ENCODE data around the gene RNPEPL1.
"Not testable (repeated sequence)": the region's sequence is repeated elsewhere in the genome, so short reads cannot be mapped to it uniquely, and the experiment has no call there.

RNPEPL1 gene

DNA sequence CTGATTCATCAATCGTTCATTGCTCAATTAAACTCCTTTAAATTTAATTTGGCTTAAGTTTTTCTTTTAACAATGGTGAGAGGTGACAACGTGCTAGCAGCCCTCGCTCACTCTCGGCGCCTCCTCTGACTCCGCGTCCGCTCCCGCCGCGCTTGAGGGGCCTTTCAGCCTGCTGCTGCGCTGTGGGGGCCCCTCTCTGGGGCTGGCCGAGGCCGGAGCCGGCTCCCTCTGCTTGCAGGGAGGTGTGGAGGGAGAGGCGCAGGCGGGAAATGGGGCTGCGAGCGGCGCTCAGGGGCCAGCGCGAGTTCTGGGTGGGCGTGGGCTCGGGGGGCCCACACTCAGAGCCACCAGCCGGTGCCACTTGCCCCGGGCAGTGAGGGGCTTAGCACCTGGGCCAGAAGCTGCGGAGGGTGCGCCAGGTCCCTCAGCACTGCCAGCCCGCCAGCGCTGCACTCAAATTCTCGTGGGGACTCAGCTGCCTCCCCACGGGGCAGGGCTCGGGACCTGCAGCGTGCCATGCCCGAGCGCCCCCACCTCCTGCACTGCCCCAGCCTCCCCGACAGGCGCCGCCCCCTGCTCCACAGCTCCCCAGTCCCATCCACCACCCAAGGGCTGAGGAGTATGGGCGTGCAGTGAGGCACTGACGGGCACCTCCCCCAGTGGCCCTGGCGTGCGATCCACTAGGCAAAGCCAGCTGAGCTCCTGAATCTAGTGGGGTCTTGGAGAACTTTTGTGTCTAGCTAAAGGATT is 30.1 kb upstream of the RNPEPL1 start:
- no peak for FAIRE-seq
- no peak for DNase-seq (ENCODE audit: extremely low spot score, insufficient read length, low read depth)

- DNase-seq (ENCODE audit: extremely low spot score, insufficient read length, low read depth); FAIRE-seq: not testable (repeated sequence)
Observed at GRCh38 chr2:240539101-240539500, 29.2 kb upstream of the RNPEPL1 start.

DNA sequence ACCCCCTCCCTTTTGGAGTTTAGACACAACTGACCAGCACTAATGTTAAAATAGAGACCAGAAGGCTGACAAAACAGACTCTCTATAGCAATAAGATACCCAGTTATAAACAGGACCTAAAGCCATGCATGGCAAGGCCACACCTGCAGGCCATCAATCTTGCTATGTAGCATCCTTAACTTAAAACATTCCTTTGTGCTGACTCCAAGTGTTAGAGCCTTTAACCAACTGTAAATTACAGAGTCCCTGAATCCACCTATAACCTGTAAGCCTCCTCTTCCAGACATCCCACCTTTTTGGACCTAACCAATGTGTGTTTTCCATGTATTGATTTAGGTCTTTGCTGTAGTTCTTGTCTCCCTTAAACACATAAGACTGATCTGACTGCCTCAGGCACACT is 28.4 kb upstream of the RNPEPL1 start:
- DNase-seq (ENCODE audit: extremely low spot score, insufficient read length, low read depth) (no peak), FAIRE-seq (no peak)

GRCh38 chr2:240551288-240551687 is 17.0 kb upstream of the RNPEPL1 start:
- DNase-seq (ENCODE audit: extremely low spot score, insufficient read length, low read depth) = no peak
- no peak for FAIRE-seq

DNA sequence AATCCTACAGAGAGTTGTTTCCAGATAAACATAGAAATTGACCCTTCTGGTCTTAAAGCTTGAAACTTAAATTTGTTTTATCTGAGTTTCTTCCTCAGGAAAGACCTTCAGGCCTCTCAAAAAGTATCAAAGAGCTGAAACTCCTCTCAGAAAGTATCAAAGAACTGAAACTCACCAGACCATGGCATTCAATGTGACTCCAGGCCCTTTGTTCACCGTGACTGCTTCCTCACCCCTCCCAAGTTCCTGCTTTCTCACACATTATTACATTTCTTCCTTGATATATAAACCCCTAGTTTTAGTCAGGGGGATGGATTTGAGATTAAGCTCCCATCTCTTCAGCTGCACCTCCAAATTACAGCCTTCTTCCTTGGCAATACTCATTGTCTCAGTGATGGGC is 16.5 kb upstream of the RNPEPL1 start:
- FAIRE-seq (peak; percentile 36), DNase-seq (ENCODE audit: extremely low spot score, insufficient read length, low read depth) (no peak)

DNA sequence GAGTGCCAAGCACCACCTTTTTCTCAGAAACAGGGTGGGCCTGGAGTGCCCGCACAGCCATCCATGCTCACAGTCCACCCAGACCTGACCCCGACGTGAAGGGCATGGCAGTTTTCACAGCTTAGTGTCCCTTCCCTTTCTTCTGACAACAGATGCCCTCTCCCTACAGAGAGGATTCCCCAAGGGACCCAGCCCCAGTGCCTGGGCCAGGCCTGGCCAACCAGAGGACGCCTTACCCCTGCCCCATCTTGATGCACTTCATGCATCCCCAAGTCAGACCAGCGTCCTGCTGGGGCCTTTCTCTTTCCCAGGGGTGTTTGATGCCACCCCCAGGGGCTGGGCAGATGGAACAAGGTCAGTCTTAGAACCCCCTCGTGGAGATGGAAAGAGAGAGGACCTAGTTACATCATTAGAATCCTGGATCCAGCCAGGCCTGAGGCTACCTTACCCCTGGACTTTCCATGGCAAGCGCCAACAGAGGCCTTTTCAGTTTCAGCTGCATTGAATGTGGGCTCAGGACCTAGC is 14.3 kb upstream of the RNPEPL1 start:
- DNase-seq (ENCODE audit: extremely low spot score, insufficient read length, low read depth) (no peak), FAIRE-seq (no peak)

GRCh38 chr2:240554767-240555493 is 13.4 kb upstream of the RNPEPL1 start:
- no peak for FAIRE-seq
- DNase-seq (ENCODE audit: extremely low spot score, insufficient read length, low read depth) = no peak

GRCh38 chr2:240555541-240556250 is 12.6 kb upstream of the RNPEPL1 start:
- FAIRE-seq (no peak), DNase-seq (ENCODE audit: extremely low spot score, insufficient read length, low read depth) (no peak)

DNA sequence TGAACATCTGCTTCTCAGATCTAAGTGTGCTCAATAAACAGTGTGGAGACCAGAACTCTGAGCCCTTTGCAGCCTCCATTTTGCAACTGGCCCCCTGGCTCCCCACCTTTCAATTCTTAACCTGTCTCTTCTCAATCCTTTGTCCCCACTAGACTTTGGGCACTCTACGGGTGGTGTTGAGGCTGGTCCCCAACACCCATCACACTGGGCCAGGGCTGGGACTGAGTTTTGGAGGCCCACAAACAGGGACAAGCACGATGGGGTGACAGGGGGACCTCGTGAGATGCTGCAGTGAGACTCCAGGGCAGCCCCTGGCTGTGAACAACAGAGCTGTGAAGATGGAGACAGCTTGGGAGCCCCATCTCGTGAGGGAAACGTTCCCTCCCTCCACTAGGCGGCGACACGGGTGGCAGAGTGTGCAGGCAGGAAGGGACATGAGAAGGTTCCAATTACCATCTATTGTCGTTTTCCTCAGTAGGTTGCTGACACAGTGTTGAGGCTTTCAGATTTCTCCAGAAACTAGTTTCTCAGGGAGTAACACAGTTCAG is 11.7 kb upstream of the RNPEPL1 start:
- FAIRE-seq (peak; percentile 53), DNase-seq (ENCODE audit: extremely low spot score, insufficient read length, low read depth) (no peak)

DNA sequence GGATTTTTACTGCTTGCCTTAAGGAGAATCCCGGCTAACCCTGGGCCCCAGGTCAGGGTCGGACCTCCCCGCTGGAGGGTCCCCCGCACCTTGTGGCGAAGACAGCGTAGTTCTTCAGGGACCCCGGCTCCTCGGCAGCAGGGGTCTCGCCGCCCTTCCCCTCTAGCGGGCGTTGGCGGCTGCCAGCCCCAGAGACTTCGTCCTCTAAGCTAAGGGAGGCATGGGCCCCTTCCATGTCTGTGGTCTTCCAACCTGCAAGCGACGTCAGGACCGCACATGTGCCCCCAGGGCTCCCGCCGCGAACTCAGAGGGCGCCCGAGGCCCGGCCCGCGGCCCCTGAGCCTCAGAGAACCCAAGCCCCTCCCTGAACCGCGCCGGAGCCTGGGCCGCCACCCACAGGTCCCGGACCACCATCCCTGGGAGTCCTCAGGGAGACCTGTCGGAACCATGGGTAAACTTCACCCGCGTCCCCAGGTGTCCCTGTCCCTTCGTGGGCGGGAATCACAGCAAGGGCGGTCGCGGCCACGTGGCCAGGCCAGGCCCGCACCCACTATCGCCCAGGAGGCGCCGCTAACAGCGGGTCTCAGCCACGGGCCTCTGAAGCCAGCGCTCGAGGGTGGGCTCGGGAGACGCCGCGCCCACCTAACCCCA is 11.1 kb upstream of the RNPEPL1 start:
- no peak for FAIRE-seq
- DNase-seq (ENCODE audit: extremely low spot score, insufficient read length, low read depth) = no peak

GRCh38 chr2:240557808-240558207 is 10.5 kb upstream of the RNPEPL1 start, which contains the start of gene ANKMY1:
ANKMY1 (minus strand) TSS chr2:240557988; CDS start chr2:240557335, 653 bp downstream.
- FAIRE-seq (no peak), DNase-seq (ENCODE audit: extremely low spot score, insufficient read length, low read depth) (no peak)

DNA sequence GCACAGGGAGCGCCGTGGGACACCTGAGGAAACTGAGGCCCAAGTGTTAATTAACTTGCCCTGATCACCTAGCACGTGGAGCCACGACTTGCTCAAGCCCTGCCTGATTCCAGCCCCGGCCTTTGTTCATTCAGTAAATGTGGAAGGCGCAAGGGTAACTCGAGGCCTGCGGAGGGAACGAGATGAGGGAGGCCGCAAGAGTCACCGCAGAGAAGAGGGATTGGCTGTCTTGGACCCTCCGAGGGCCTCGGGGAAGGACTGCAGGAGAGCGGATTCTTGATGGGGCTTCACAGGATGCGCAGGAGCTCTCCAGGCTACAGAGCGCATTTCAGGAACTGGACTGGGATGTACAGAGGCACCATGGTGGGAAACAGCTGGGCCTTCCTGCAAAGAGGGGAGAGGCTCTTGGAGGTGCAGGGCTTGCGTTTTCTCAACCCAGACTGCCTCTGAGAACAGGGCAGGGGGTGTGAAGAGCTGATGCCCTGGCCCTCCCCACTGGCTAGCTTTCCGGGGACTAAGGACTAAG is 10.0 kb upstream of the RNPEPL1 start:
- no peak for FAIRE-seq
- no peak for DNase-seq (ENCODE audit: extremely low spot score, insufficient read length, low read depth)

DNA sequence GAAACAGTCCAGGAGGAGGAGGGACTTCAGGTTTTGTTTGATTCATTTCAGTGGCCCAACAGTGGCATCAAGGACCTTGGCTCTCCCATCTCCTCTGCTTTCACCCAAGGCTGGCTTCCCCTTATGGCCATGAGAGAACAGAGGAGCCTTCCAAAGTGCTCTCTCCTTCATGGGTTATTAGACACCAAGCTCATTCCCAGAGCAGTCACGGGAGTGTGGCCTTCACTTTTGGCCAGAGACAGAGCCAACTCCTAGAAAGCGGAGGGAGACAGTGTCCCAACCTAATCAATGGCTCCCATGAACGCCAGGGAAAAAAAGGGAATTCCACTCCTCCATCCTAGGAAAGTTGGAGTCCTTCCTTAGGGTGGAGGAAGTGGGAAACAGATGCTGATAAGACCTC is 9.0 kb upstream of the RNPEPL1 start:
- FAIRE-seq = no peak
- DNase-seq (ENCODE audit: extremely low spot score, insufficient read length, low read depth) = no peak

DNA sequence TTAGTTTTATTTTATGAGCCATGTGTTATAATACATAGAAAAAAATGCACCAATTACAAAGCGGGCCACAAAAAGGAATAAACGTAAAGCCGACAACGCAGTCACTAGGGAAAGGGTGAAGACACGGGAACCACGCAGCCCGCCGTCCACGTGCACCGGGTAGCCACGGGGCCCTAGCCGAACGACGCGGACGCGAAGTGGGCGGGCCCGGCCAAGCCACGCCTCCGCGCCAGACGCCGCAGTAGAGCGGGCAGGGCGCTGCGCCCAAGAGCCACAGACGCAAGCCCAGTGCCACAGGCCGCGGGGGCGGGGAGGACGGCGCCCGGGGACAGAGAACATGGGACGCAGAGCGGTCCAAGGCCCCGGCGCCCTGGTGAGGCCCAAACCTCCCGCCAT is 8.2 kb upstream of the RNPEPL1 start, which contains the start of gene DUSP28:
DUSP28 (plus strand) TSS at position 274 of the 396 bp plus-strand sequence. CDS start 328 bp downstream, outside the sequence.
- peak; percentile 81 for FAIRE-seq
- peak; percentile 81 for DNase-seq (ENCODE audit: extremely low spot score, insufficient read length, low read depth)

DNA sequence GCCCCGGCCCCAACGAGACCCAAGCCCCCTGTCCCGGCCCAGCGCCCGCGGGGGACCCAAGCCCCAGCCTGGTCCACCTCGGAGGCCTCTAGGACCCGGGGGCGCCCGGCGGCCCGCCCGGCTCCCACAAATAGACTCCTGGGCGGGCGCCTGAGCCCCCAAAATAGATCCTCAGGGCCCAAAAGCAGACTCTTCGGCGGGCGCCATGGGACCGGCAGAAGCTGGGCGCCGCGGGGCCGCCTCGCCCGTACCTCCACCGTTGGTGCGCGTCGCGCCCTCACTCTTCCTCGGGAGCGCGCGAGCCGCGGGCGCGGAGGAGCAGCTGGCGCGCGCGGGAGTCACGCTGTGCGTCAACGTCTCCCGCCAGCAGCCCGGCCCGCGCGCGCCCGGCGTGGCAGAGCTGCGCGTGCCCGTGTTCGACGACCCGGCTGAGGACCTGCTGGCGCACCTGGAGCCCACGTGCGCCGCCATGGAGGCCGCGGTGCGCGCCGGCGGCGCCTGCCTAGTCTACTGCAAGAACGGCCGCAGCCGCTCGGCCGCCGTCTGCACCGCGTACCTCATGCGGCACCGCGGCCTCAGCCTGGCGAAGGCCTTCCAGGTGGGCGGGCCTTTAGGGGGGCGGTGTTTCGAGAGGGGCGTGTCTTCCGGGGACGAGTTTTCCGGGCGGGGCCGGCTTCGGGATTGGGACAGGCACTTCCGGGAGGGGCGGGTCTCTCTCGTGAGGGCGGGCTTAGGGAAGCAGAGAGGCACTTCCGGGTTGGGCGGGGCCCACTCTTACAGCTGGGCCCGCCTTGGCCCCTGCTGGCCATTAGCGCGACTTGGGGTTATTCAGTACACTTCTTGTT is 7.6 kb upstream of the RNPEPL1 start:
- FAIRE-seq (peak; percentile 90), DNase-seq (ENCODE audit: extremely low spot score, insufficient read length, low read depth) (peak; percentile 79)

DNA sequence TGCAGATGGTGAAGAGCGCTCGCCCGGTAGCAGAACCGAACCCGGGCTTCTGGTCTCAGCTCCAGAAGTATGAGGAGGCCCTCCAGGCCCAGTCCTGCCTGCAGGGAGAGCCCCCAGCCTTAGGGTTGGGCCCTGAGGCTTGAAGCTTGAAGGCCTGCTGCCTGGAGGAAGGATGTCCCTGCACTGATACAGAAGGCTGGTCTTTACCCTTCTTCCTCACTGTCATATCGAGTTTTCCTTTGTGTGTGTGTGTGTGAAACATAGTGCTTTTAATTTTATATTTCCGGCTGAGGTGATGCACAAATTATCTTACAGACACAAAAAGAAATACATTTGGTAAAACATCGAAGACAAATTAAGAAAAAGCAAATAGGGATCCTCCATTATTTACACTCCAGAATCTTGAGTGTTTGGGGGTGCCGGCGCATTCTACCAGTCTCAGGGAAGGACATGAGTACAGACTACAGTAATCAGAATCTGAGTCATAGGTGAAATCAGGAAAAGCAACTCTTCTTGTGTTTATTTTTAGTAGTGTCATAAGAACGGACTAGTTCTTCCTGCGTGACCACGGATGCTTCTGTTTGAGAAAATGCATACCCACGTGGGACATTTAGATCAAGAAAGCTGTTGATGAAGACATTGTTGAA is 6.8 kb upstream of the RNPEPL1 start:
- DNase-seq (ENCODE audit: extremely low spot score, insufficient read length, low read depth) = no peak
- peak; percentile 52 for FAIRE-seq

- FAIRE-seq; DNase-seq (ENCODE audit: extremely low spot score, insufficient read length, low read depth): not testable (repeated sequence)
Observed at GRCh38 chr2:240563231-240563630, 5.1 kb upstream of the RNPEPL1 start.

DNA sequence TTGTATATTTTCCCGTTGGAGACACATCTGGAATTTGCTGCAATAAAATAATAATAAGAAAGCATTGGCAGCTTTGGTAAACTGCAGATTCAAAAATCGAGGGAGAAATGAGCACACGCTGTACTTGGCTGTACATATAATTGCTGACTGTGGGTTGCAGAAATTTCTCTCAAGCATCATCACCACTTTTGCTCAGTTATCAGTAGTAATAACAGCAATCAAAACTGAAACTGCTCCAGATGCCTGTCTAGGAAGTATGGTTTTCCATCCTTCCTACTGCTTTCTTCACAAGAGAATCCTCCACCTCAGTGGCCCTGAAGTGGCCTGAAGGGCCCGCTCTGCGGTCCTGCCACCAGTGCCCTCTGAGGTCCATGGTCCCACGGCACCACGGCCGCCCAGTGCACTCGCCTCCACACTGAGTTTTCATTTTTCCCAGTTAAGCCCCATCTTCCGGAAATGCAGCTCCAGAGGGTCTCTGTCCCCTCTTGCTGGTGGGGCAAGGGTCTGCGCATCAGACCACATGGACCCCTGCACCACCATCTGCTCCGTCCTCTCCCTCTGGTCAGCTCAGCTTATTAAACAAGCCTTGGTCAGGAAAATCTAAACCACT is 4.2 kb upstream of the RNPEPL1 start:
- FAIRE-seq (no peak), DNase-seq (ENCODE audit: extremely low spot score, insufficient read length, low read depth) (no peak)
